Stimulated activated CD4-positive, alpha-beta T cell treated with anti-CD3 and anti-CD28 coated beads, TNF-alpha, amount 100 ng/mL, for 24 hours (primary cell): ENCODE results near the gene ABCB9.
"Not testable (repeated sequence)": the region's sequence is repeated elsewhere in the genome, so short reads cannot be mapped to it uniquely, and the experiment has no call there.

ENCODE experiments used
- DNase-seq, 3 experiments: peaks; one replicate each; pipeline ENCODE4 v3.0.0-alpha.2; 2020; ENCODE audit warnings: low read depth in 3 of 3

The ABCB9 gene

DNA sequence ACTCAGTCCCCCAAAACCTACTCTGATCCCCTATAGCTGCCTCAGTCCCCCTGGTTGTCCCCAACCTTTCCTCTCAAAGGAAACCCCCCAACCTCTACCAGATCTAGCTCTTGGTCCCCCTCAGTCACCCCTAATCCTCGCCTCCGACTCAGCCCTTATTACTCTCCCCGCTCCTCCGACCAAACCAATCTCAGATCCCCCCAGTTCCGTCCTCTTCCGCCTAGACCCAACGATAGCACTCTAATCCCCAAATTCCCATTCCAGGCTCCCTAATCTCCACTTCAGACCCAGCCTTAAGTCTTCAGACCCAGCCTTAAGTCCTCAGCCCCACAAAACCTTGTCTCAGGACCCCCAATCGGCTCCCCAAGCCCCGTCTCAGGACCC, 71.0 kb downstream of the ABCB9 start:
- no peak for DNase-seq

DNA sequence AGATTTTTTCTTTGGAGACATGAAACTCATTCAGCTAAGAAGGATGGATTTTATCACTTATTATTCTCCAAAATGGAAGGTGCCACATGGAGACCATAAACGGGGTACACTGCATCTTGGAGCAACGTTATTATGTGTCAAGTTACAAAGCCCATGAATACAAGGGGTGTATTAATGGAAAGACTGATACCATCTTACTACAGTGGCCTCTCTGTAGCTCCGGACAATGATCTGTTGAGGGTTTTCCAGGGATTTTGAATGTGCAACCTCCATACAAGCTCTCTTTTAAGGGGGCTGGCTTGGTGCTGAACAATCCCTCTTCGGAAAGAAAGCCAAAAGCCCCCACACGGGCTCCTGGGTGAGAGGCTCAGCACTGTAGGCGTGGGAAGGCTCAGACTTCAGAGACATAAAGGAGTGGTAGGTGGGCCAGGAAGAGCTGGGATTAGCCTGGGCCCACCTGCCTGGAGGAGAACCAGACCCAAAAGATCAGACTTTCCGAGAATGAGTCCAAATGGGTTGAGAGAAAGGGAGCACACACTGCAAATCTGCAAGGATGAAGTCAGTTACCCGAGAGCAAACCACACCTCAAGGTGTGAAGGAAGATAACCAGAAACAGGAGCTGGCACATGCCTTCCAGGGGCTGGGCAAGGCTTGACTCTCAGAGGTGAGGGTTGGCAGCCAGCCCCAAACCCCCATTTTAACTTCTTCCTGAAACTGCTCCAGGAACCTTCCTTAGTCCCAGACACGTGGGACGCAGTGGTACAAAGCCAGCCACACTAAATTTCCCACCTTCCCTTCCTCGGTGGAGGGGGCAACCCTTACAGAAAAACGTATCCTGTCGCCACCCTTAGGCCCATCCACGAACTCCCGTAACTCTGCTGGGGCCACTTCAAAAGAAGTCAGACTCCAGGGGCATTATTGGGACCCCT, 71.8 kb downstream of the ABCB9 start:
- no peak for DNase-seq

DNA sequence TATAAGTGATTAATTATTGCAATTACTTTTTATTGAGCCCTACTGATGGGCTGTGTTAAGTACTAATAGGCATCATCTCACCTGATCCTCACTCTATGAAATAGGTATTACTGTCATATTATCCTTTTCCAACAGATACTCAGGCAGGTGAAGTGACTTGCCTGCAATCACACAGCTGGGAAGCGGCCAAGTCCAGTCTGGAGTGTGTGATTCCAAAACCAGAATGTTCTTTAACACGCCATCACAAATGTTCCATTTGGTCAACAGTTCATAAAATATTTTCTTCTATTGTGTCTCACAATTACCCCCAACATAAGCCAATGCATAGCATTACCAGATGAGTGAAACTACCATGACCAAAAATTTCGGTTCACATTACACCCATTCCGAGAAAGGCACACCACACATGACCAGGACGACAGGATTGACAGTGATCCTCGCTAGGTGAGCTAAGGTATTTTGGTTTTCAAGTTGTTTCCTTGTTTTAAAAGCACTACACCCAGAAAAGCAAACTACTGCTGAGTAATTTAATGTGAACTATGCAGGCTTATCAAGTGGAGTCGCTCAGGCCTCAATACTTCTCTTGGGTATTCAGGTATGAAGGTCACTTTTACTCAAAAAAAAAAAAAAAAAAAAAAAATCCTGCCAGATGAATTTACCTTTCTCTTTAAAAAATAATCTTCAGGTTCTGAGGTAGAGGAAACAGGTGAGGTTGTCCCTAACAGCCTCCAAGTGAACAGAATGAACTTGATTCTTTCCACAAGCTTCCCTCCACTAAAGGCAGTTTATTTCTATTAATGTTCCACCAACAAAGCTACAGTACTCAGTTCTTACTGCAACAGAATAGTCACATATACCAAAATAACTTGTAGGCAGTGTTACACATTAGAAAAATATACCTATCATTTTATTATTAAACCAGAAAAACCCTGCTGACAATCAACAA, 72.8 kb downstream of the ABCB9 start:
- no peak for DNase-seq

DNA sequence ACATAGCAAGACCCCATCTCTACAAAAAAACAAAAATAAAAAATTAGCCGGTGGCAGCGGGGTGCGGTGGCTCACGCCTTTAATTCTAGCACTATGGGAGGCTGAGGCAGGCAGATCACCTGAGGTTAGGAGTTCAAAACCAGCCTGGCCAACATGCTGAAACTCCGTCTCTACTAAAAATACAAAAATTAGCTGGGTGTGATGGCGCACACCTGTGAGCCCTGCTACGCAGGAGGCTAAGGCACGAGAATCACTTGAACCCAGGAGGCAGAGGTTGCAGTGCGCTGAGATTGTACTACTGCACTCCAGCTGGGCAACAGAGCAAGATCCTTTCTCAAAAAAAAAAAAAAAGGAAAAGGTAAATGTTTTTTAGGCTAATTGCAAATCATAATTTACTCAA, 73.5 kb downstream of the ABCB9 start:
- not testable (repeated sequence) for DNase-seq

DNA sequence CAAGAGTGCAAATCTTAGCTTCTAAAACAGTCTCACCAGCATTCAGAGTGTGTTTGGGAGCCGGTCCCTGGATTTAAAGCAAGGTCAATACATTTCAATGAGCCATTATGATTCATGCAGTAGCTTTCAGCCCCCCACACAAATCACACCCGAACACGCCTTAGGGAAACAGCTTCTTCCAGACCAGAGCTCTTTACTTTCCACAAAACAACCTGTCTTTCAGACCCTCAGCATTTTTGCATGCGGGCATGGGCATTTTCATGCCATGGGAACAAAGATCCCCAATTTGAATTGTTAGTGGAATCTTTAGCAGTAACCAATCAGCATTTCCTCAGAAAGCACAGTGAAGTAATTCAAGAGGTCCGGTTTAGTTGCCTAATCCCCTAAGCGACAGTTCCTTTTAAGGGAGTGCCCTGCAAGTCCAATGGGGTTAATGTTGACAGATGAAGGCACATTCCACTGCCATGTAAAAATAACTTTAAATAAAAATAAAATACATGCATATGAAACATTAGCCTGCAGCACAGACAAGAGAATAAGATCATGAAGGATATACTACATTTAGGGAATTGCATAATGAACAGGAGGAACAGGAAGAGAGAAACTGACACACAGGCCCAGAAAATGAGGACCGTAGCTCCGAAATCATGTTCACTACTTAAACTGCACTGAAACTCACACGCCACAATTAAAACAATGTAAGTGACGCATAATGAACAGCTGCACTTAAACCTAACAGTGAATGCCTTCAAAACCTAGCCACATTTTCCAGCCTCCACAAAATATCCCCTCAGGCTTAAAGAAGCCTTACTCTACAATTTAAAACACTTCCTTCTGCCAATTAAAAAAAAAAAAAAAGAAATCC, 74.4 kb downstream of the ABCB9 start:
- no peak for DNase-seq

DNA sequence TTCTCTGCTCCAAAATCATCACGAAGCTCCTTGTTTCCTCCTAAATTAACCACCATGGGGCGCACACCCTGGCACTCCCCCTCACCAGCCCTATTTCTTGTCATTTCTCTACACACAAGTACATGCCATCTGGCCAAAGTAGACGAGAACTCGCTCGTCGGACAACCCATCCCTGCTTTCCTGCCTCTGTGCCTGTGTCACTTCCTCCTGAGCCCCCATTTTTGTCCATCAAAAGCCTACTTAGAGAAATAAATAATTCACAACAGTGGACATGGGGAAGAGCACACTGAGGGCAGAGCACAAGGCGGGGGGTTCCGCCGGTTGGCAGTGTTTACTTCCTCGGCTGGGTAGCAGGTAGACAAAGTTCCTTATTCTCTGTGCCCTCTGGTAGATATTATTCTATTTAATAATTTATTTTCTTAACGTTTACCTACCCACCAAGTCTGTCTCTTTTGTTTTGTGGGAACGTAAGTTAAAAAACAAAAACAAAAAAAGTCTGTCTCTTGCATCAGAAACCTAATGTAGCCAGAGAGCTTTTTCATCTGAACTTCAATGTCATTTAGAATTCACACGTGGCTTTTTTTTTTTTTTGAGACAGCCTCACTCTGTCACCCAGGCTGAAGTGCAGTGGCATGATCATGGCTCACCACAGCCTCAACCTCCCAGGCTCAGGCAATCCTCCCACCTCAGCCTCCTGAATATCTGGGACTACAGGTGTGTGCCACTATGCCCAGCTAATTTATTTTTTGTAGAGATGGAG, 76.3 kb downstream of the ABCB9 start:
- no peak for DNase-seq

DNA sequence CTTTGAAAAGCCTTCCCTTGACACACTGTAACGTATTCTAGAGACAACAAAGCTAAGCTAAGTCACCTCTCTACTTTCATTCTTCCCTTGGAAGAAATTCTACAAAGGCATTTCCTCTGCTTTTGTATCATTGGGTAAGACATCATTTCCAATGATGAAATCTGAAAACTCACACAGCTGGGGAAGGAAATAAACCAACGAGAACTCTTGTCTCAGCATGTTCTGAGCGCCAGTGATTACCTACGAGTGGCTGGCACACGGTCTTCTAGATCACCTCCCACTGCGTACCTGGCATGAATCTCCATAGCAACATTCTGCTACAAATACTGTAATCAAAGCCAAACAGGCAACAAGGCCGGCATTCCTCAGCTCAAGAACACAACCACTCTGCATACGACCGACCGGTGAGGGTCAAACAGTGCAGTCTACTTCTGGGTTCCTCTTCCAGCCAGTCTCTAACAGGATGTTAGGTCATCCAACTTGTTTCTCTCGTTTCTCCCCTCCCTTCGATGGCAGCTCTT, 78.0 kb downstream of the ABCB9 start:
- DNase-seq, result no peak

DNA sequence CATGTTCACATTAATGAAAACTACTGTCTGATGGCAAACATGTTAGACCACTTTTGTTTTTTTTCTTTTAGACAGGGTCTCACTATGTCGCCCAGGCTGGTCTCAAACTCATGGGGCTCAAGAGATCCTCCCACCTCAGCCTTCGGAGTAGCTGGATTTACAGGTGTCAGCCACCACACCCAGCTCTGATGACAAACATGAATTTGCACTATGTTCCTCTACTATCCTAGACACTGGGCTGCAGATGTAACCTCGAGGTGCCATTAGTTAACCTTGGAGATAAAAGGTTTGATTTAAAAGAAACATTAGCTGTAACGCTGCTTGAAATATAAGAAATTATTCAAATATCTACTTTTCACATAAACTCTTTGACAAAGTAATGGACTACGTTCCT, 78.4 kb downstream of the ABCB9 start:
- DNase-seq, result no peak

DNA sequence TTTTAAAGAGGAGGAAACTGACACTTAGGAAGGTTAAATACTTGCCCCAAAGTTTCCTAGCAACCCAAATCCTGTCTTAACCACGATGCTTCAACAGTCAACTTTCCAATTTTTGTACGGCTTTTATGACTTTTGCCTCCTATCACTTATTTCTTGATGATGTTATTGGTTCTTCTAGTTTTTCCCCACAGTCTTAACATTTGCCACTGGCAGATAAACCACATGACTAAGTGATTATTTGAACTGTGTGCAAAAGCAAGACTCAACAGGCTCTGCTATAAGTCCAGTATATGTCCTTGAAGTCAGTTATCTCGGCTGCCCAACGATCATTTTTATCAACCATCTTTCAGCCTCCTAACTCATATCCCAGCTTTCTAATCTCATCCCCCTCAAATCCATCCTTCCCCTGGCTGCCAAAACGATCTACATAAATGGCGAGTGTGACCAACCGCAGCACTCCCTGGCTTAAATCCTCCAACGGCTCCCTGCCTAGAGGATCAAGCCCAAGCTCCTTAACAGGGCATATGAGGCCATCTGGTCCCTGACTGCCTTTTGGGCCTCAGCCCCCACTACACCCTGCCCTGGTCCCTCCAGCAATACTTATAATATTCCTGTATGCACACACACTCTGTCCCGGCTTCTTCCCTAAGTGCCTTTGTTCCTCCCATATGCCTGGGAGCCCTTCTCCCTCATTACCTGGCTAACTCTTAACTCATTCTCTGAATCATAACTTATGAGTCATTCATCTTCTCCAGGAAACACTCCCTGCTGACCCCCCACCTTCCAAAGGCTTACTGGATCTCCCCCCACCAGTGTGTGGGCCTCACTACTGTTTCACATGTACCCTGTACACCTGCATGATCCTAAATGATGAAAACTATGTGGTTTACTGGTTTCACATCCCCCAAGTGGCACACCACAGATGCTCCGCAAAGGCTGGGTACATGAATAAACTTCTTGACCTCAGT, 79.1 kb downstream of the ABCB9 start:
- DNase-seq, result peak in 1 of 3 experiments; percentile 42

DNA sequence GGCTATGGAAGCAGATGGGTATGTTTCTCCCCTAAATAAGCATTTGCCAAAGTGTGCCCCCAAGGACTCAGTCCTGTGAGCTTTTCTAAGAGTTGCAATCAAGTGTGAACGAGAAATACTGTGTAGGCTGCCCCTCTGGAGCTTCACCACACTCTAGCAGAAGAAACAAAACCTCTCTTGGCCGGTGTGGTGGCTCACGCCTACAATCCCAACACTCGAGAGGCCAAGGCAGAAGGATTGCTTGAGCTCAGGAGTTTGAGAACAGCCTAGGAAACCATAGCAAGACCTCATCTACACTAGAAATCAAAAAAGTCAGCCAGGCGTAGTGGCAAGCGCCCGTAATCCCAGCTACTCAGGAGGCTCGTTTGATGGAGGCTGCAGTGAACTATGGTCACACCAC, 80.1 kb downstream of the ABCB9 start:
- no peak for DNase-seq

DNA sequence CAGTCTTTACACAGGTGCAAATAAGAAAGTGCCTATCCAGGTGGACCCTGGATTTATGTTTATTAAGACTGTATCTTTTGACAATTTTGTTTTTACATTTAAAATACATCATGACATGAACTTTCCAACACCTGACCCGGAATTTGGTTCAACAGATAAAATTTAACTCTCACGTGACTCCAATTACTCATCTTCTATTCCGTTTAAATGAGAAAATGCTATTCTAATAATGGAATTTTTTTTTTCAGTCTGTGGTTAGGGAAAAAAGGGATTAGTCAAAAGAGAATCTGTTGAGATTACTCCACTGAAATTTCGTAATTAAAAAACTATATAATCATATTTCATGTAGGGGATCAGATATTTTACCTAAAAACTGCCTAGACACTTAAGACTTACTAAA, 81.4 kb downstream of the ABCB9 start:
- no peak for DNase-seq

DNA sequence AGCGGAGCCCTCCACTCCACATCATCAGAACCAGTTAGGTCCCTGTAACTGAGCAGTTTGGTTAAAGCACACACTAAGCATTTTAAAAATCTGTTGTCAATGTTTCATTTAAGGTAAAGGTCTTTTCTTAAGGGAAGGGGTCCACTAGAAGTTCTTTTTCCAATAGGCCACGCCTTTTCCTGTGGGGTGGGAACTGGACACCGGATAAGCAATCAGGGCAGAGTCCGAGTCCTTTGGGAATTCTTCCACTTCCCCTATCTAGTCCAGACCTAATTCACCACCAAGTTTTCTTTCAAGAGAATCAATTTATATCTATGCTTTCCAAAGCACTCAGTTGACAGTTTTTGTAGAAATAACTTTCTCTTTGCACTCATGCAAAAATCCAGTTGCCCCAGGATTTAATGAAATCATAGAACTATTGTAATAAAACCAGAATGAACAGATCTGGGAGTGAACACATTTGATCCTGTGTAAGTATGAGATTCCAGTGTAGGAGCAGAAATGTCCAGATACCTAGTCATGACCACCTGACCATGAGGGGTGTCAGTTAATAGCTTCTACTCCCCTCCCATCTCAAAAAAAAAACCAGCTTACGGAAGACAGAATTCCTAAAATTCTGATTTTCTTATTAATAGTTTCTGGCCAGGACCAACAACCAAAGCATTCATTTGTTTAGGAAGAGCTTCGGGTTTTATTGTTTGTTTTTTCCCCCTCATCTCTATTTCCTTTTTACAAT, 82.0 kb downstream of the ABCB9 start:
- DNase-seq, result no peak

DNA sequence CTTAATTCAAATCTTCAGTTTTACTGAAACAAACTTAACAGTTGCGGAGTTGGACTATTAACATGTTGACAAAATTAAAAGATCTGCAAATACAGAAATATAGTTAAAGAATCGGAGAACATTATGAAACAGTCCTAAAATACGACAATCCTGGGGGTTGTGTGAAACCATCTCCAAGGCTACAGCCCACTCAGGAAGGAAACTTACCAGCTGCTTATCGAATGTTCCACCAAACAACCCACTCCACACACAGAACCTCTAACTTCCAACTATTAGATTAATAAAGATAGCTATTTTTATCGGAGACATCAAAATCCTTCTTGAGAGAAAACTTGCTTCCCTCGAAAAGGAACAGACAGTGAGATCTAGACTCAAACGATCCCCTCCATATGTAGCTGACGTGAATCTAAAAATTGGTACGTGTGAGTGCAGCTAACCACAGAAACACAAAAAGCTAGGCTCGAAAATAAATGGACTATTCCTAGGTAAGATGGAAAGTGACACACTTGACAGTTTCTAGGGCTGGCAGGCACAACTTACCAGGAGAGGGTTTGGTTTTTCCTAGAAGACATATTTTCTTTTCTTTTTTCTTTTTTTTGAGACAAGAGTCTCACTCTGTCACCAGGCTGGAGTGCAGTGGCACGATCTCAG, 83.2 kb downstream of the ABCB9 start:
- DNase-seq, result no peak

DNA sequence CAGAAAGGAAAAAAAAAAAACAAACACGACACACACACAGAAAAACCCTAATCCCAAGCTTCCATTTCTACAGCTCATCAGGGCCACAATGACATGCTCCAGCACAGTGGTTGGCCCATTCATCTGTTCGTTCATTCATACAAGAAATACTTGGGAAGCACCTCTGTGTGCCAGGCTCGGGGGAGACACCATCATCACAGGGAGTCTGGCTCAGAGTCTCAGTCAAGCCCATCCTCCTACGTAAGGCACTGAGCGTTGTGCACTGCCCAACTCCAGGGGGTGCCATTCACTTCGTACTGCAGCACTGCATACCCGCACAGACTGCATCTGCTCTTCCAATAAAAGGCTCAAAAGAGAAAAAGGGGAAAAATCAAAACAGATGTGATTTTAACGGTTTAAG, 85.6 kb downstream of the ABCB9 start:
- DNase-seq, result no peak

DNA sequence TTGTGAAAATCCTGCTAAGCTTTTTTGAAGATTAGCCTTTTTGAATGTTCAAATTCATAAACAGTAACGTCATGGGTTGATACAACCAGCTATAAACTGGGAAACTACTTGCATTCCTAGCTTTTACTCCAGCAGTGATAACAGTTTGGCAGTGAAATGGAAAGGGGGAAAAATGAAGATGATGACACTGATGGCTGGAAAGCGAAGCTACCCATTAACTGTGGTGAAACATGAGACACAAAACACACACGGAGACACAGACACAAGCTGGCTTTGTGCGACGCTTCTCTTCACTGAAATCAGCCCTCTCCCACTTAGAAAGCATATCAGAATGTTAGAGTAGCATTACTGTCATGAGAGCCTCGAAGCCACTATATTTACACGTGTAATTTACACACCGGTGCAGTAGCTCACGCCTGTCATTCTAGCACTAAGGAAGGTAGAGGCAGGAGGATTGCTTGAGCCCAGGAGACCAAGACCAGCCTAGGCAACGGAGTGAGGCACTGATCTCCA, 86.1 kb downstream of the ABCB9 start:
- no peak for DNase-seq
